Liver (tissue), 3 donors: ENCODE measurements around the gene TRUB2.

Experiments
- ATF3 ChIP-seq: IDR thresholded peaks from 2 replicates; pipeline ENCODE4 v1.6.1; 2016; ENCODE audit warnings: antibody characterized with exemption
- CTCF ChIP-seq: fragments of 150-350 bp; IDR thresholded peaks from 2 replicates; pipeline ENCODE4 v1.5.1; 2017; ENCODE audit warnings: improper control_type of control experiment, low read depth, low read length; ENCODE audit not compliant: missing input control
- JUND ChIP-seq, 2 donors: IDR thresholded peaks; 2 replicates each; pipeline ENCODE4 v1.6.1; 2016; ENCODE audit warnings: antibody characterized with exemption in 2 of 2
- MAX ChIP-seq: IDR thresholded peaks from 2 replicates; pipeline ENCODE4 v1.6.1; 2016; ENCODE audit warnings: antibody characterized with exemption
- RAD21 ChIP-seq, 2 donors: IDR thresholded peaks; 2 replicates each; pipeline ENCODE4 v1.6.1; 2016; ENCODE audit warnings: antibody characterized with exemption in 2 of 2, mild to moderate bottlenecking in 2 of 2
- REST ChIP-seq: IDR thresholded peaks from 2 replicates; pipeline ENCODE4 v1.6.1; 2016; ENCODE audit warnings: antibody characterized with exemption, mild to moderate bottlenecking
- RXRA ChIP-seq, 2 donors: IDR thresholded peaks; 2 replicates each; pipeline ENCODE4 v1.6.1; 2017 to 2018; ENCODE audit warnings: antibody characterized with exemption in 2 of 2, mild to moderate bottlenecking in 1 of 2
- SP1 ChIP-seq: IDR thresholded peaks from 2 replicates; pipeline ENCODE4 v1.6.1; 2018; ENCODE audit warnings: antibody characterized with exemption, mild to moderate bottlenecking
- TAF1 ChIP-seq: conservative IDR thresholded peaks from 2 replicates; pipeline ENCODE4 v1.6.1; 2016; ENCODE audit warnings: antibody characterized with exemption, mild to moderate bottlenecking
- ZBTB33 ChIP-seq: IDR thresholded peaks from 2 replicates; pipeline ENCODE4 v1.6.1; 2016; ENCODE audit warnings: antibody characterized with exemption
- donor health status: healthy.
- donor health status: healthy.

GRCh38 chr9:128370367-128370751, 48.1 kb upstream of the TRUB2 start:
- no peak for TF ChIP-seq CTCF
- no peak for TF ChIP-seq RAD21 (IDR thresholded peaks at IDR 0.05)
- no peak for TF ChIP-seq ZBTB33
- no peak for TF ChIP-seq ATF3
- no peak for TF ChIP-seq MAX
- TF ChIP-seq SP1 = no peak
- no peak for TF ChIP-seq REST
- TF ChIP-seq JUND (IDR thresholded peaks at IDR 0.05) = no peak
- TF ChIP-seq TAF1 = no peak
- TF ChIP-seq RXRA (IDR thresholded peaks at IDR 0.05) = no peak
